AG08396 (cell line): ENCODE data around the gene PTMA.
A peak's percentile ranks its signal among the peaks of the same experiment; 100 is the strongest.
"Not testable (repeated sequence)": the region's sequence is repeated elsewhere in the genome, so short reads cannot be mapped to it uniquely, and the experiment has no call there.

ENCODE experiments used
- DNase-seq: peaks from one replicate; pipeline ENCODE4 v3.0.0; 2012; ENCODE audit warnings: low spot score, mixed read lengths

Gene PTMA

GRCh38 chr2:231696004-231696367 lies 12.3 kb upstream of the PTMA start:
- DNase-seq, result peak; percentile 62

GRCh38 chr2:231699006-231699405 lies 9.3 kb upstream of the PTMA start:
- no peak for DNase-seq

DNA sequence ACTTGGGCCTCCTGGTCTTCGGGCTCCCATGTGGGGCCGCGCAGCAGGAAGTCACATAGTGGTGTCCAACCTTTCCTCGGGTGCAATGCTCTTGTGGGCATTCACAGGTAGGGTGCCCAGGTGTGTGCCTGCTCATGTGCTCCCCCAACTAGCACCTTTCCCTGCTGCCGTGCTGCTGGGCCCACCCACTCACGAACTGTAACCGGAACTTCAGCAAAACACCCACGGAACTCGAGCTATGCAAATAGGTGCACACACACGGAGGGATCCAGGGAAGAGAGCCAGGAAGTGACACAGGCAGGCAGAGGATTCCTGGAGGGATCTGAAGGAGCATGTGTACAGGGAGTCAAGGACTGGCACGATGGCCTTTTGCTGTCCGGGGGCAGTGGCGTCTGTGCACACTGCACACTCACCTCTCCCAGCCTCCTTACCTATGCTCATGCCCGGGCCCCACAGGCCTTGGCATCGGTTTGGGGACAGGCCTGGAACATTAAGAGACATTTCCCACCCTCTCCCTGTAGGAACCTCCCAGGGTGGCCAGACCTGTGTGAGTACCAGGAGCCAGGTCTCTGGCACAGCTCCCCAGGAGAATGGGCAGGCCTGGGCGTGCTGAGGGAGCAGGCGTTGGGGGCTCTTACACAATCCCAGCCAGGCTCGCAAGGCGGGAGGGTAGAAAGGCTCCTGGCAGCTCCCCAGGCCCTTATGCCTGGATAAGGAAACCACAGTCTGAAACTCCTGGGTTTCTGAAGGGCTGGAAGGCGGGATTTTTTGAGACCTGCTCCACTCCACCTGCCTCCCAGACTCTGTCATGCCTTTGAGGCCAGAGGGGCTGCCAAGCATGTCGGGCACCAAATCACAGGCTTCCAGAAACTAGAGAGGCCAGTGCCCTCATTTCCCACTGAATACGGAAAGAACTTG lies 6.6 kb upstream of the PTMA start:
- no peak for DNase-seq

DNA sequence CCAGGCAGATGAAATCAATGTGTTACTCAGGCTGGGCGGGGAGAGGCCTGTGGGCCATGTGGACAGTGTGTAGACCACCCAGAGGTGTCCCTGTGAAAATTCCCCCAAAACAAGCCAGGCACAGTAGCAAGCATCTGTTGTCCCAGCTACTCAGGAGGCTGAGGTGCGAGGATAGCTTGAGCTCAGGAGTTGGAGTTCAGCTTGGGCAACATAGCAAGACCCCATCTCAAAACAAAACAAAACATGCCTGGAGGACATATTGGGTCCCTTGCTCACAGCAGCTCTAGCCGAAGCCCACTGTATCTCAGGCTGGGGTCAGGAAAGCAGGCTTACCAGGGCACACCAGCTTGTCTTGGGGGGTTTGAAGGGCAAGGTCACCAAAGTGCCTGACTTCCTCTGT lies 4.3 kb upstream of the PTMA start:
- no peak for DNase-seq

GRCh38 chr2:231706731-231707624 lies 1.3 kb upstream of the PTMA start:
- peak; percentile 97 for DNase-seq

- no peak for DNase-seq
Measured at GRCh38 chr2:231707625-231707926, 749 bp upstream of the PTMA start.

DNA sequence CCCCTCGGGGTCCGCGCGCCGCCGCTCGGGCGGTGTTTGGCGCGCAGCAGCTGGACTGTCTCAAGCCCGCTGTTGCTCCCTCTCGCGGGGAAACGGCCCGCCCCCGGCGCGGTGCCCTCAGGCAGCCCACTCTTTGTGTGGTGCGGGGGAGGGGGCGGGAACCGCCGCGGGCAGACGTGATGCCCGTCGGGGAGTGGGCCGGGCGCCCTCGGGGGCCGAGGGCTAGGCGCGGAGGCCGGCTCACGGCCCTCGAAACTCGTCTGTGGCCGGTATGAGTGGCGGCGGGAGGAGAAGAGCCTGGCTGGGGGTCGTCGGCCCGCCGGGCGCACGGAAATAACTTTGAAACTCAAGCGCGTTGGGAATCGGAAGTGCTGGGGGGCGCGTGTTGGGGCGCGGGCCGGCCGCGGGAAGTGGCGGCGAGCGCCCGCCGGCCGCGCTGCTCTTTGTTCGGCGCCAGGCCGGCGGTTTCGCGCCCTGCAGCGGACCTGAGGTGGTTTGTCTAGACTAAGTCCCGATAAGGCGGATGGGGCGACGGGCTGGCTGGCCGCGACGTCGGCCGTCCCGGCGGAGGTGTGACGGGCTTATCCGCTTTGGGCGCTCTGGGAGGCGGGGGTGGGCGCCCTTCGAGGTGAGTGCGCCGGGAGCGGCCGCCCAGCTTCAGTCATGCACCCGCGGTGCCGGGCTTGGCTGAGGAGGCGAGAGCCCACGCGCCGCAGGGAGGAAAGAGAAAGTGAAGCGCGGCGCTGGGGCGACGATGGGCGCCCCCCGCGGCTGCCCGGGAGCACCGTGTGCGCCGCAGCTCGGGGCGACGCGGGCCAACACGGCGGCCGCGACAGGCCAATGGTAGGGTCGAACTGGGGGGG lies 679 bp downstream of the PTMA start:
- DNase-seq, result no peak

- DNase-seq, result no peak
Measured at GRCh38 chr2:231709636-231709980, 1.3 kb downstream of the PTMA start.

- DNase-seq, result peak; percentile 97
Measured at GRCh38 chr2:231709981-231710798, 1.9 kb downstream of the PTMA start.

DNA sequence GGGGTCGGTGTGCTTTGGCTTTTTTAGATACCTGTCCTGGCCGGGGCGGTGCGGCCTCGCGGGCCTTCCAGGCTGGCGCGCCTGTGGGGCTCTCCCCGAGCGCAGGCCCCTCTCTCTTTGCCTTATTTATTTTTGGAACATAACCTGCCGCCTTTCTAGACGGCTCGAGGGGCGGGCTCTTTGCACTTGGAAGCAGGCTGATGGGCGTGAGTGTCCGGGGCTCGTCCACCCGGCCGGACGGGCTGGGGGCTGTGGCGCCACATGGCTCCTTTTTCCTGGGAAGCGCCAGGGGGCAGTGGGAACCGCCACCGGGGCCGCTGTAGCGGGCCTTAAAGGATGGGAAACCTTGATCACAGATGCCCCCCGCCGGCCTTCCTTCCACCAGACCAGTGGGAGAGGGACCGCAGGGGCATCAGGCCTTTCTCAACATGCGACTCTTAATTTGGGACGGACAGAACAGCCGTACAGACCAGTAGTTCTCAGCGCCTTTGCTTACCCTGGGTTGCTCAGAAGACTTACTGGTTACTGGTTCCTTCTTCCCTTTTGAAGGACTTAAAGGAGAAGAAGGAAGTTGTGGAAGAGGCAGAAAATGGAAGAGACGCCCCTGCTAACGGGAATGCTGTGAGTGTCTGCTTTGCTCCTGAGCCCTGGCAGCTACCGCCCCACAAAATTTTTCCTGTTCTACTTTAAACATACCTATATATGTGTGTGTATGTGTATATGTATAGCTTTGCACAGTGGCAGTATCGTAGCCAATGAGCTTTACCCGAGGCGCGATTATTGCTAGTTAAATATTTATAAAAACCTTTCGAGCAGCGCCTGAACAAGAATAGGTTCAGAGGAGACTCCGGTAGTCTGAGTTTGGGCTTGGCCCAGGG lies 2.7 kb downstream of the PTMA start:
- no peak for DNase-seq

- DNase-seq, result no peak
Measured at GRCh38 chr2:231711677-231712450, 3.5 kb downstream of the PTMA start.

DNA sequence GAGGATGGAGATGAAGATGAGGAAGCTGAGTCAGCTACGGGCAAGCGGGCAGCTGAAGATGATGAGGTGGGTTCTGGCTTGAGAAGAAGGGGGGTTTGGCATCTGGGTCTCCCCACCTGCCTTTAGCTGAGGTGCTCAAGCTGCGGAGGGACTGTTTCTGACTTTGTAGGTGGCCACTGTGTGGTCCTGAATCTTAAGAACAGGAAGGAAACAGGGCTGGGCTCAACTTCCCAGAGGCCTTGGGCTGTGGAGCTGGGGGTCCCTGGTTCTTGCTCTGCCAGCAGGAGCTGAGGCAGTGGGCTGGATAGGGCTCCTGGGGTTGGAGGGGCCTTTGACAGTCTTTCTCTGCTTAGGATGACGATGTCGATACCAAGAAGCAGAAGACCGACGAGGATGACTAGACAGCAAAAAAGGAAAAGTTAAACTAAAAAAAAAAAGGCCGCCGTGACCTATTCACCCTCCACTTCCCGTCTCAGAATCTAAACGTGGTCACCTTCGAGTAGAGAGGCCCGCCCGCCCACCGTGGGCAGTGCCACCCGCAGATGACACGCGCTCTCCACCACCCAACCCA lies 4.2 kb downstream of the PTMA start:
- DNase-seq, result not testable (repeated sequence)

- DNase-seq, result not testable (repeated sequence)
Measured at GRCh38 chr2:231713406-231713729, 5.0 kb downstream of the PTMA start.

DNA sequence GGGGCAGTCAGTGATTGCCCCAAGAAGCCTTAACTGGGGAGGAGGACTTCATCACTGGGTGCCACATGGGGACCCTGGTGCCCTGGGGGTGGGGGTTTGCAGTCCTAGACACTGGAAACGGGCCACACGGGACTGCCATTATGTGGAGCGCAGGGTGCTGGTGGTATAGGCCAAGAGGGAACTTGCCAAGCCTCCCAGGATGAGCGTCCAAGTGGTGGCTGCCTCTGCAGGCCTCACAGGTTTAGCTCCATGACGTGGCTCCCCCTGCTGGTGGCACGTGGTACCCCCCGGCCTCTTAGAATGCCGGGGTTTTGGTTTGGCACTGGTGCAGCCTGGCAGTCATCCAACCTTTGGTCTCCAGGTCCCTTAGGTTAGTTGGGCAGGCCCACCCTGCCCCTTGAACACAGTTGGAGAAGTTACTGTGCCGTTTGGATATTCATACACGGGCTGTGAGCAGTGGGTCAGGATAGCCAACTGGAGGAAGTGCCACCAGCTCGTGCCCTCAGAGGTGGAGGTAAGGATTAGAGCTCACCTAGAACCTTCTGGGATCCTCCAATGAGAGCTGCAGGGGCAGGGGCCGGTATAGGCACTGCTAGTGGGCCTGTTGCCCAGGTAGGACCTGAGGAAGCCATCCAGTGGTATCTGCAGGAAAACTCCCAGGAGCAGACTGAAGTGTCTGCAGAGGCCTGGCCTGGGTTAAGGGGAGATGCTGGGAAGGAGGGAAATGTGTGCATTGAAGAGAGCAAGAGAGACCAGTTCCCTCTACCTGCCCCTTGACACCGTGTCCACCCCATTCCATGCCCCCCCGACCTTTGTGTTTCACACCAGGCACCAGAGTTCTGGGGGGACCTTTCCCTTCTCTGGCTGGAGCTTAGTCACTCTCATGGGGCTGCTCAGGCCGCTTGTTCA lies 5.7 kb downstream of the PTMA start:
- peak; percentile 87 for DNase-seq

GRCh38 chr2:231714639-231715498 lies 6.5 kb downstream of the PTMA start:
- peak; percentile 41 for DNase-seq

GRCh38 chr2:231715499-231715837 lies 7.1 kb downstream of the PTMA start:
- DNase-seq, result no peak

- DNase-seq, result peak; percentile 32
Measured at GRCh38 chr2:231715988-231716616, 7.8 kb downstream of the PTMA start.
